Esophagus squamous epithelium (tissue), 4 donors: ENCODE data around the gene FRMD4A.

Experiments
- CTCF ChIP-seq, 6 experiments: fragments of 450-650 bp in 4 of 6; fragments of 200-600 bp in 2 of 6; sonication (generic) in 2 of 6; IDR thresholded peaks; one replicate each; pipeline ENCODE4 v1.5.1; 2016 to 2019; ENCODE audit warnings: antibody characterized with exemption in 6 of 6, mild to moderate bottlenecking in 4 of 6, moderate library complexity in 4 of 6
- POLR2A ChIP-seq, 4 donors: fragments of 450-650 bp; IDR thresholded peaks; one replicate each; pipeline ENCODE4 v1.6.1; 2017; ENCODE audit warnings: antibody characterized with exemption in 4 of 4, mild to moderate bottlenecking in 4 of 4, moderate library complexity in 3 of 4

DNA sequence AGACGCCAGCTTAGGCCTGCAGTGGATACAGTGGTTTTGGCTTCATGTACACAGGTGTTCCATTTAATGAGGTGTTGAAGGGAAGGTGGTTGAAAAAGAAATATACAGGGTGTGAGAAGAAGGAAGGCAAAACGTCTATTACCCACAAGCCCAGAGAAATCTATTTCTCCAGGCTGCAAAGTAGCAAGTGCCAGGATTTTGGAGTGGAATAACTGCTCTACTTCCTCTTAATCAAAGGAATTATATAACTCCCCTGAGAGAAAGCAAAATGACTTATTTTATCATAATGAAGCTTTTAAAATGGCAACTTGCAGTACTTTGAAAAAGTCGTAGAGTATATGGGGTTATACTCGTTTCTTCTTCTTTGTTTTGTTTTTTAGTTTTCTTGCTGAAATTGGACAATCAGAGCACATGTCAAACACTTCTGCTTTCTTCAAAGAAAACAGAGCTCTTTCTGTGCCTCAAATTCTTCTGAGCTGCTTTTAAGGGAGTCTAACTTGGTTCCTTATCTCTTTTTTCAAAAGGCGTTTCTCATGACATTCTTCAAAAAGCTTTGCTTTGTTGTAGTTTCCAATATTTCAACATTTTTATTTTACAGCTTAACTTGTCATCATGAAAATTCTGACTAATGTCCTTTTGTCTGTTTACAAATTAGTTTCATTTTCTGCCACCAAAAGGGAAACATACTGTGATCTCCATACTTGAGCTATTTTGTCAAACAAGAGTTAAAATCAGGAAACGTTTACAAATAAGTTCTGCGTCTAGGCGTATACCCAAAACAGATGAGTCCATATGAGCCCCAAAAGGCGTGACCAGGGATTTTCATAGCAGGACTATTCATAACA, 289.7 kb downstream of the FRMD4A start:
- no peak for TF ChIP-seq CTCF (IDR thresholded peaks at IDR 0.05)
- no peak for TF ChIP-seq POLR2A (IDR thresholded peaks at IDR 0.05)
